Brain microvascular endothelial cell (primary cell): ENCODE measurements around the gene PICK1.

Experiments used
- DNase-seq: peaks from one replicate; pipeline ENCODE4 v3.0.0-alpha.2; 2020
- H3K27ac ChIP-seq: fragments of 250-450 bp; sonication (Bioruptor Pico); 2 replicates; pipeline ENCODE4 v1.5.1; 2020; ENCODE audit warnings: mild to moderate bottlenecking, moderate library complexity
- H3K27me3 ChIP-seq: fragments of 250-450 bp; sonication (Bioruptor Pico); replicated peaks from 2 replicates; pipeline ENCODE4 v1.5.1; 2020; ENCODE audit warnings: mild to moderate bottlenecking
- H3K36me3 ChIP-seq: fragments of 250-450 bp; sonication (Bioruptor Pico); replicated peaks from 2 replicates; pipeline ENCODE4 v1.5.1; 2020; ENCODE audit warnings: mild to moderate bottlenecking
- H3K4me3 ChIP-seq: 2 replicates; pipeline ENCODE4 v1.5.1; 2011; ENCODE audit warnings: low read depth, mild to moderate bottlenecking, control low read depth, low read length, moderate library complexity
- in situ Hi-C: cut with HindIII; loops from 2 replicates; pipeline ENCODE4 v1.10.0; 2017; ENCODE audit warnings: low sequenced_read_pairs, low pct_ligation_motif_present
- TF ChIP-seq, protein P1 (sequence below): IDR thresholded peaks from 2 replicates; pipeline ENCODE4 v1.5.1; 2011; ENCODE audit warnings: low read depth, mild to moderate bottlenecking, moderate library complexity, low read length, control low read depth, inconsistent platforms; ENCODE audit errors: missing control alignments

PICK1 gene

GRCh38 chr22:38108561-38109319 lies 51.5 kb downstream of the PICK1 start:
- Histone ChIP-seq H3K27me3 (no peaks in the 10 kb centered on the region), H3K4me3 (no peak overlapping the region), H3K27ac (no peak overlapping the region), H3K36me3 (no peaks in the 10 kb centered on the region)
- DNase-seq, result no peak
- TF ChIP-seq, protein P1, sequence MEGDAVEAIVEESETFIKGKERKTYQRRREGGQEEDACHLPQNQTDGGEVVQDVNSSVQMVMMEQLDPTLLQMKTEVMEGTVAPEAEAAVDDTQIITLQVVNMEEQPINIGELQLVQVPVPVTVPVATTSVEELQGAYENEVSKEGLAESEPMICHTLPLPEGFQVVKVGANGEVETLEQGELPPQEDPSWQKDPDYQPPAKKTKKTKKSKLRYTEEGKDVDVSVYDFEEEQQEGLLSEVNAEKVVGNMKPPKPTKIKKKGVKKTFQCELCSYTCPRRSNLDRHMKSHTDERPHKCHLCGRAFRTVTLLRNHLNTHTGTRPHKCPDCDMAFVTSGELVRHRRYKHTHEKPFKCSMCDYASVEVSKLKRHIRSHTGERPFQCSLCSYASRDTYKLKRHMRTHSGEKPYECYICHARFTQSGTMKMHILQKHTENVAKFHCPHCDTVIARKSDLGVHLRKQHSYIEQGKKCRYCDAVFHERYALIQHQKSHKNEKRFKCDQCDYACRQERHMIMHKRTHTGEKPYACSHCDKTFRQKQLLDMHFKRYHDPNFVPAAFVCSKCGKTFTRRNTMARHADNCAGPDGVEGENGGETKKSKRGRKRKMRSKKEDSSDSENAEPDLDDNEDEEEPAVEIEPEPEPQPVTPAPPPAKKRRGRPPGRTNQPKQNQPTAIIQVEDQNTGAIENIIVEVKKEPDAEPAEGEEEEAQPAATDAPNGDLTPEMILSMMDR, result no peak
- in situ Hi-C loops, result no loop called here

GRCh38 chr22:38109371-38110001 lies 52.3 kb downstream of the PICK1 start:
- Histone ChIP-seq H3K27me3 (no peaks in the 10 kb centered on the region), H3K27ac (no peak overlapping the region), H3K36me3 (no peaks in the 10 kb centered on the region), H3K4me3 (no peak overlapping the region)
- TF ChIP-seq, protein P1, result no peak
- in situ Hi-C loops, result no loop called here
- DNase-seq, result no peak

- Histone ChIP-seq H3K27ac (no peak within 1 kb of the TSS), H3K4me3 (no peak within 1 kb of the TSS), H3K36me3 (no peaks in the 10 kb centered on the region), H3K27me3 (no peaks in the 10 kb centered on the region)
- TF ChIP-seq, protein P1, result no peak
- in situ Hi-C loops, result no loop called here
- no peak for DNase-seq
Measured at GRCh38 chr22:38110008-38110862, 53.0 kb downstream of the PICK1 start, which contains the start of gene BAIAP2L2. TSS of gene BAIAP2L2 (minus strand) at chr22:38110684. CDS start at chr22:38110525, 159 bp downstream.

DNA sequence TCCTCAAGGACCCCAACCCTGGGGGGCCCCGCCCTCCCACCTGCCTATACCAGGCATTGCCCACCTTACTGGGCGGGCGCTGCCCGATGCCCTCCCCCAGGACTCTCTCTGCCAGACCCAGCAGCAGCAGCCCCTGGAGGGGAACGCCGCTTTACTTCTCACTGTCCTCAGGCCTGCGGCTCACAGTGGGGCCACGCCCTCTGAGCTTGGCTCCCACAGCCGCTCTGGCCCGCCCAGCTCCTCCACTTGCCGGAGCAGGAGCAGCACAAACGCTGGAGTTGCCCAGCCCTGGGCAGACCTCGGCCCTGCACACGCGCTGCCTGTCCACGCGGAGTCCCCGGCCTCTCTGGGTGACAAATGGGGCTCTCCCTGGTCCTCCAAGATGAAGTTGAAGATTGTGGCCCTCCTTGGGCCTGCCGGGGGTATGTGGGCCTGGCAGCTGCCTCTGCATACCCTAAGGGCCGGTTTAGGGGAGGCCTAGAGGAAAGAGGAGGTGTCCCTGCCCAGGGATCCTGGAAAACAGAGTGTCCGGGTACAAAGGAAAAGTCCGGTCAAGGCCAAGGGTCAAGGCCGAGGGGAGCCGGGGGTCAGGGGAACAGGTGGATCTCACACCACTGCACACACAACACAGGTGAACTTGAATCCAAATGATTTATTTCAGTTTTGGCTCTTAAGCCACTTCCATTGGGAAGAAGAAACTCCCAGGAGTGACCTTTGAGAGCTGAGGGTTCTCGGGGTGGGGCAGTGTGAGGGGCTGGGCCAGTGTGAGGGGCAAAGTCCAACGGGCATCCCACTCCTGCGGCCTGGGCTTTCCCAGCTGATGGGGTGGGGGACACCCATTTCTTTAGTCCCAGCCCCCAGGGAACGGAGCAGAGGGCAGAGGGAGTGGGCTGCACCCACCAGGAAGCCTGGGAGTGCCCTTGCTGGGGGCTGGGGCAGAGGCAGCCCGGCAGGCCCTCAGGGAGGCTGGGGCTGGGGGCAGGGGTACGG lies 54.0 kb downstream of the PICK1 start:
- in situ Hi-C loops, result no loop called here
- TF ChIP-seq, protein P1, result no peak
- Histone ChIP-seq H3K27ac (no peak overlapping the region), H3K4me3 (no peak overlapping the region), H3K27me3 (no peaks in the 10 kb centered on the region), H3K36me3 (no peaks in the 10 kb centered on the region)
- DNase-seq, result no peak

- no peak overlapping the region for H3K27ac ChIP-seq
- in situ Hi-C loops, result no loop called here
- TF ChIP-seq, protein P1, result no peak
- DNase-seq, result no peak
- no peak overlapping the region for H3K4me3 ChIP-seq
- H3K36me3 ChIP-seq, result no peaks in the 10 kb centered on the region
- no peaks in the 10 kb centered on the region for H3K27me3 ChIP-seq
Measured at GRCh38 chr22:38111925-38112355, 54.7 kb downstream of the PICK1 start.
